ENCODE measurements around the gene BIRC3.

BIRC3 gene

DNA sequence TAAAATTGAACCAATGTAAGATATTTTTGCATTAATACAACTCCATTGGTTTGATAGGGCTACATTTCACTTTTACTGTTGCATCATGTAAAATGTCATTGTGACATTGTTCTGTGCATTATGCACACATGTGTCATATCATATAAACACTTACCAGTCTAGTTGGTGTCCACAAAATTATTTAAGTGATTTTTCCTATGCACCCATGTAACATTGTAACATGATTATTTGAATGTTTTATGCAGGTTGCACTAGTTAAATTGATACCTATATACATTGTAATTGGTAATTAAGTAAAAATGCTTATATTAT, 9.6 kb upstream of the BIRC3 start:
- no peak overlapping the region for H3K4me3 ChIP-seq (ENCODE audit: low read depth, low read length)
- TF ChIP-seq CTCF (IDR thresholded peaks at IDR 0.05; ENCODE audit: low read depth, low read length) = no peak

- no peak for TF ChIP-seq CTCF (IDR thresholded peaks at IDR 0.05; ENCODE audit: low read depth, low read length)
- H3K4me3 ChIP-seq (ENCODE audit: low read depth, low read length) = no peak overlapping the region
Observed at GRCh38 chr11:102309621-102310541, 7.4 kb upstream of the BIRC3 start.

DNA sequence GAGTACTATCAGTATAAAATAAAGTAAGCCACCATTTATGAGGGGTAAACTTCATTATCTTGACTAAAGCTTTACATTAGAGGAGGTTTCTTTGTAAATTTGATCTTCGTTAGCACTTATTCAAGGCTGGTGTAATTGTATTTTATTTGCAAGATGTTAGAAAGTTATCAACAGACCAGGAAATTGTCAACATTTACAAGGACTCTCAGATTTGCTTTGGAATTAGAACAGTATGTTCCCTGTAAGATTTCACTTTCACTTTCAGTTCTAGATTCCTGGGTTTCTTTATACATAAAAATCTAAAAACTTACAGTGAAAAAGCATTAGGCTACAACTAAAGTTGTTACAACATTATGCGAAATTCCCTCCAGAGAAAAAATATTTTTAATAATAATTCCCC, 4.6 kb upstream of the BIRC3 start:
- peak overlapping the region; percentile 38 for H3K4me3 ChIP-seq (ENCODE audit: low read depth, low read length)
- no peak for TF ChIP-seq CTCF (IDR thresholded peaks at IDR 0.05; ENCODE audit: low read depth, low read length)

GRCh38 chr11:102313238-102313940, 3.9 kb upstream of the BIRC3 start:
- no peak for TF ChIP-seq CTCF (IDR thresholded peaks at IDR 0.05; ENCODE audit: low read depth, low read length)
- H3K4me3 ChIP-seq (ENCODE audit: low read depth, low read length) = peak overlapping the region; percentile 38

GRCh38 chr11:102314784-102315183, 2.5 kb upstream of the BIRC3 start:
- no peak overlapping the region for H3K4me3 ChIP-seq (ENCODE audit: low read depth, low read length)
- no peak for TF ChIP-seq CTCF (IDR thresholded peaks at IDR 0.05; ENCODE audit: low read depth, low read length)

DNA sequence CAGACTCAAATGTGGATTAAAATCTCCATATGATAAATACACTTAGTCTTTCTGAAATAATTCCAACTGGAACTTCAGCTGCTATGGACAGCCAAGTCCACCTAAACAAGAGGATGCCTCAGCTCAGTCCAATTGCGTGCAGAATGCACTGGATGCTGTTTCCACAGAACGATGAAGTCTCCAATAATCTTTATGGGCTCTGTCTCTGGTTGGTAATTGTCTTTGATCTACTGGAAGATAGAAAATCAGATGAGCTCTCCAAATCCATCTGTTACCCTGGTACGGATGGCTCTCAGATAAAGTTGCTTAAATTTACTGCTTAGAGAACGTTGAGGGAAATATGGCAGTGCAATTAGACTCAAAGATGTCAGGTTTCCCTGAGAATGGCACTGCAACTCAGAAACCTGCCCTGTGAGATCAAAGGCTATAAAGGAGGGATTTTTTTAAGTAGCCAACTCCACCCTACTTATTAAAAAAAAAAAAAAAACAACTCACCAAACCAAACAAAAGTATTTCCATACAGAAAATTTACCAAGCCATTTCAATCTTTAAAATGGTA, 859 bp upstream of the BIRC3 start:
- H3K4me3 ChIP-seq (ENCODE audit: low read depth, low read length) = no peak overlapping the region
- TF ChIP-seq CTCF (IDR thresholded peaks at IDR 0.05; ENCODE audit: low read depth, low read length) = no peak

GRCh38 chr11:102317768-102318103, 452 bp downstream of the BIRC3 start:
- H3K4me3 ChIP-seq (ENCODE audit: low read depth, low read length) = peak overlapping the region; percentile 70
- TF ChIP-seq CTCF (IDR thresholded peaks at IDR 0.05; ENCODE audit: low read depth, low read length) = no peak
